Measurements from ENCODE around the gene KRT74.
A peak's percentile ranks its signal among the peaks of the same experiment; 100 is the strongest.

The KRT74 gene

GRCh38 chr12:52570511-52570910 lies 3.1 kb downstream of the KRT74 start:
- no peak for DNase-seq (ENCODE audit: low read depth)
- TF ChIP-seq CTCF (IDR thresholded peaks at IDR 0.05; ENCODE audit: insufficient read depth, low read depth, low read length, missing control alignments) = no peak
- no peak overlapping the region for H3K4me3 ChIP-seq (ENCODE audit: low read depth, low read length)

- no peak overlapping the region for H3K4me3 ChIP-seq (ENCODE audit: low read depth, low read length)
- TF ChIP-seq CTCF (IDR thresholded peaks at IDR 0.05; ENCODE audit: insufficient read depth, low read depth, low read length, missing control alignments) = no peak
- no peak for DNase-seq (ENCODE audit: low read depth)
Measured at GRCh38 chr12:52568111-52568510, 5.5 kb downstream of the KRT74 start.

GRCh38 chr12:52566847-52567291 lies 6.8 kb downstream of the KRT74 start:
- no peak for DNase-seq (ENCODE audit: low read depth)
- no peak for TF ChIP-seq CTCF (IDR thresholded peaks at IDR 0.05; ENCODE audit: insufficient read depth, low read depth, low read length, missing control alignments)
- no peak overlapping the region for H3K4me3 ChIP-seq (ENCODE audit: low read depth, low read length)

- no peak for TF ChIP-seq CTCF (IDR thresholded peaks at IDR 0.05; ENCODE audit: insufficient read depth, low read depth, low read length, missing control alignments)
- DNase-seq (ENCODE audit: low read depth) = no peak
- H3K4me3 ChIP-seq (ENCODE audit: low read depth, low read length) = no peak overlapping the region
Measured at GRCh38 chr12:52564582-52564981, 9.1 kb downstream of the KRT74 start.

- H3K4me3 ChIP-seq (ENCODE audit: low read depth, low read length) = no peak overlapping the region
- peak; percentile 1 for DNase-seq (ENCODE audit: low read depth)
- TF ChIP-seq CTCF (IDR thresholded peaks at IDR 0.05; ENCODE audit: insufficient read depth, low read depth, low read length, missing control alignments) = no peak
Measured at GRCh38 chr12:52561880-52562449, 11.7 kb downstream of the KRT74 start.

GRCh38 chr12:52559979-52560378 lies 13.7 kb downstream of the KRT74 start:
- H3K4me3 ChIP-seq (ENCODE audit: low read depth, low read length) = no peak overlapping the region
- no peak for DNase-seq (ENCODE audit: low read depth)

More at GRCh38 chr12:52559979-52560378, 13.7 kb downstream of the KRT74 start:
- no peak for TF ChIP-seq CTCF (IDR thresholded peaks at IDR 0.05; ENCODE audit: insufficient read depth, low read depth, low read length, missing control alignments)
